Activated CD8-positive, alpha-beta T cell treated with anti-CD3 and anti-CD28 coated beads for 36 hours (primary cell): Measurements from ENCODE around the gene TEX51. TPM values are rescaled to one million over a fixed set of nuclear protein-coding genes. Genes with fewer than 3 reads are reported as not detected.

Source experiments
- ATAC-seq: fragments of 200-7000 bp; cut with Tn5 transposase; one replicate; pipeline ENCODE4 v1.10.0; 2021; ENCODE audit warnings: mild to moderate bottlenecking, moderate library complexity
- CTCF ChIA-PET: fragments of 350-600 bp; sonication (Branson Sonifier 250); formaldehyde crosslinking; loops from one replicate; lab custom pipeline; 2021; ENCODE audit warnings: antibody characterized with exemption; lab: Charles Lee
- POLR2A ChIA-PET: fragments of 350-600 bp; sonication (Branson Sonifier 250); formaldehyde crosslinking; loops from one replicate; lab custom pipeline; 2021; ENCODE audit warnings: antibody characterized with exemption; lab: Charles Lee
- DNase-seq: peaks from one replicate; pipeline ENCODE4 v3.0.0-alpha.2; 2020
- H3K27ac Mint-ChIP-seq: one replicate; pipeline ENCODE4 v1.8.0; 2021; ENCODE audit warnings: mild to moderate bottlenecking, mixed read lengths
- H3K27me3 Mint-ChIP-seq: one replicate; pipeline ENCODE4 v1.8.0; 2021; ENCODE audit warnings: mixed read lengths
- H3K36me3 Mint-ChIP-seq: one replicate; pipeline ENCODE4 v1.8.0; 2021; ENCODE audit warnings: low read depth, mixed read lengths
- H3K4me1 Mint-ChIP-seq: one replicate; pipeline ENCODE4 v1.8.0; 2021; ENCODE audit warnings: low read depth, mixed read lengths
- H3K4me3 Mint-ChIP-seq: one replicate; pipeline ENCODE4 v1.8.0; 2021; ENCODE audit warnings: mild to moderate bottlenecking, moderate library complexity, mixed read lengths
- H3K9me3 Mint-ChIP-seq: one replicate; pipeline ENCODE4 v1.8.0; 2021; ENCODE audit warnings: mixed read lengths
- intact Hi-C: fragments of 100-400 bp; cut with micrococcal nuclease; formaldehyde crosslinking; loops from one replicate; pipeline ENCODE4 v1.10.0; 2022
- total RNA-seq, 2 experiments: library from RNA; stranded (reverse); gene quantifications; one replicate each; pipeline ENCODE4 v1.2.3, GENCODE V29; 2021
- TF ChIP-seq, protein P1 (sequence below): fragments of 200-600 bp; IDR thresholded peaks from one replicate; pipeline ENCODE4 v1.8.0; 2022; ENCODE audit warnings: antibody characterized with exemption, mild to moderate bottlenecking

The TEX51 gene
- total RNA-seq, 2 experiments from 2014 or later: not detected

DNA sequence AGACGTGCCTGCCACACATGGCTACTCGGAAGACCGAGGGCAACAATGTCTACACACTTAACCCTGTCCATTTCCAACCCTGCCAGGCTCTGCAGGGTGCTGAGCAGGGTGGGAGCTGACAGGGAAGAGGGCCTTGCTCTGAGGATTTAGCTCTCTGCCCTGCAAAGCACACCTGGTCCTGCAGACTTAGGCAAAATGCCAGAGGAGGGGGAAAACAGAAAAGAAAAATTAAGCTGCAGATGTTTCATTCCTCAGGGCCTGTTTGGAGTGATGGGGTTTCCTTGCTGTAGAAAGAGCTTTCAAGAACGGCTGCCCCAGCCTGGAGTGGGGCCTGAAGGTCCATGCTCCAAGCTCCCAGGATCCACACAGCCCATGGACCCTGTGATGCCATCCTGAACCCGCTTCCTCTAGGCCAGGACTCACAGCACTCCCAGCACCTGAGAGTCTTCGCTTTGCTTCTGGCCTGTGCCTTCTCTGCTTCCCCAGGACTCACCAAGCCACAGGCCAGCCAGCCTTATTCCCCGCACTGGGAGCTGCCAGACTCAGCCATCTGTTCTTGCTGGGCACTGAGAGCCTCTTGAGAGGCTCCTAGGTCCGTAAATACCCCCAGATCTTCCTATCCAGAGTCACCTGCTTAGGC, 9.1 kb upstream of the TEX51 start:
- peaks cover 13% of the 10 kb centered on the region for H3K27me3 Mint-ChIP-seq
- intact Hi-C loops: no loop called here
- ATAC-seq (no peak), DNase-seq (no peak)
- no peaks in the 10 kb centered on the region for H3K9me3 Mint-ChIP-seq
- TF ChIP-seq, protein P1, sequence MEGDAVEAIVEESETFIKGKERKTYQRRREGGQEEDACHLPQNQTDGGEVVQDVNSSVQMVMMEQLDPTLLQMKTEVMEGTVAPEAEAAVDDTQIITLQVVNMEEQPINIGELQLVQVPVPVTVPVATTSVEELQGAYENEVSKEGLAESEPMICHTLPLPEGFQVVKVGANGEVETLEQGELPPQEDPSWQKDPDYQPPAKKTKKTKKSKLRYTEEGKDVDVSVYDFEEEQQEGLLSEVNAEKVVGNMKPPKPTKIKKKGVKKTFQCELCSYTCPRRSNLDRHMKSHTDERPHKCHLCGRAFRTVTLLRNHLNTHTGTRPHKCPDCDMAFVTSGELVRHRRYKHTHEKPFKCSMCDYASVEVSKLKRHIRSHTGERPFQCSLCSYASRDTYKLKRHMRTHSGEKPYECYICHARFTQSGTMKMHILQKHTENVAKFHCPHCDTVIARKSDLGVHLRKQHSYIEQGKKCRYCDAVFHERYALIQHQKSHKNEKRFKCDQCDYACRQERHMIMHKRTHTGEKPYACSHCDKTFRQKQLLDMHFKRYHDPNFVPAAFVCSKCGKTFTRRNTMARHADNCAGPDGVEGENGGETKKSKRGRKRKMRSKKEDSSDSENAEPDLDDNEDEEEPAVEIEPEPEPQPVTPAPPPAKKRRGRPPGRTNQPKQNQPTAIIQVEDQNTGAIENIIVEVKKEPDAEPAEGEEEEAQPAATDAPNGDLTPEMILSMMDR: no peak
- no peaks in the 10 kb centered on the region for H3K4me1 Mint-ChIP-seq
- H3K36me3 Mint-ChIP-seq: no peaks in the 10 kb centered on the region
- no peak overlapping the region for H3K27ac Mint-ChIP-seq
- no peak overlapping the region for H3K4me3 Mint-ChIP-seq
- POLR2A ChIA-PET: no interaction called here
- CTCF ChIA-PET: no interaction called here

- ChIA-PET POLR2A (no interaction called here), CTCF (no interaction called here)
- Mint-ChIP-seq H3K36me3 (no peaks in the 10 kb centered on the region), H3K4me1 (no peaks in the 10 kb centered on the region), H3K9me3 (no peaks in the 10 kb centered on the region), H3K27ac (no peak overlapping the region), H3K27me3 (peaks cover 13% of the 10 kb centered on the region), H3K4me3 (no peak overlapping the region)
- intact Hi-C loops: no loop called here
- no peak for ATAC-seq
- TF ChIP-seq, protein P1: no peak
- DNase-seq: no peak
These were observed 8.6 kb upstream of the TEX51 start for GRCh38 chr2:126890136-126890510.

DNA sequence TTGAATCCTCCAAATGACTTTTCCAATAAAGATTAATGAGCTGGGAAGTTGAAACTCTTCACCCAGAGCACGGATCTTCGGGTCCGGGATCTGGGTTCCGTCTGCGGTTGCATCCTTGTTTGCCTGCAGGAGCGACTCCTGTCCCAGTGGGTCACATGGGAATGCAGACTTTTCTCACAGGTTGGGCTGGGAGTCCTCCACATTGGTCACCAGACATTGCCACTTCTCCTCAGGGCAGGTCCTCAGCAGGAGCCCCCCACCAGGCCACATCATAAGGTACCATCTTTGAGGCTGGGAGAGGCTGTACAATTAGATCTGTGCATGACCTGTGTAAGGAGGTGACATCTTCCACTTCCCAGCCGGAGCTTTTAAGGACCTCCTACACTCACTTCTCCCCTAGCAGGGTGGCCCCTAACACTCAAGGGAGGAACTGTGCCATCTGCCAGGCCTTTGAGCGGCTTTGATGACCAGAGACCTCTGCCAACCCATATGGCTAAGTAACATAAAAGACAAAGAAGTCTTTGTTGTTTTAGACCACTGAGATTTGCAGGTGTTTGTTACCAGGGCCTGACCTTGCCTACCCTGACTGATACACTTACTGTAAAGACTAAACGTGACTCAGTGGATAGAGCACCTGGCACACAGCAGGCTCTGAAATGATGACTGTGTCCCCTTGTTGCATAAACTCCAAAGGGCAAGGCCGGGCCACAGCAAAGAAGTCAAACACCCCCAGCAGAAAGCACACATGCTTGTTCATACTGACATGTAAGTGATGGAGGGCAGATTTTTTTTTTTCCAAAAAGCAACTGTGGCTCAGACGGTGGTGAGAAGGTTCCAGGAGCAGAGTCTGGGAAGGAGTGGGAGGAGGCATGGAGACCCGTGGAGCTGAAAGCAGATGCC, 7.9 kb upstream of the TEX51 start:
- no peak overlapping the region for H3K4me3 Mint-ChIP-seq
- ChIA-PET POLR2A (no interaction called here), CTCF (no interaction called here)
- H3K9me3 Mint-ChIP-seq: no peaks in the 10 kb centered on the region
- peaks cover 13% of the 10 kb centered on the region for H3K27me3 Mint-ChIP-seq
- DNase-seq (no peak), ATAC-seq (no peak)
- intact Hi-C loops: no loop called here
- H3K27ac Mint-ChIP-seq: no peak overlapping the region
- TF ChIP-seq, protein P1: no peak
- no peaks in the 10 kb centered on the region for H3K36me3 Mint-ChIP-seq
- H3K4me1 Mint-ChIP-seq: no peaks in the 10 kb centered on the region

GRCh38 chr2:126891681-126892500, 6.8 kb upstream of the TEX51 start:
- no peaks in the 10 kb centered on the region for H3K9me3 Mint-ChIP-seq
- CTCF ChIA-PET: no interaction called here
- intact Hi-C loops: no loop called here
- H3K36me3 Mint-ChIP-seq: no peaks in the 10 kb centered on the region
- no peak for DNase-seq
- no peak overlapping the region for H3K27ac Mint-ChIP-seq
- POLR2A ChIA-PET: no interaction called here
- no peaks in the 10 kb centered on the region for H3K4me1 Mint-ChIP-seq
- peaks cover 8% of the 10 kb centered on the region for H3K27me3 Mint-ChIP-seq
- TF ChIP-seq, protein P1: no peak
- H3K4me3 Mint-ChIP-seq: no peak overlapping the region
- no peak for ATAC-seq
